HG03060 (cell line): ENCODE measurements around the gene MAG.

Experiments used
- ATAC-seq: cut with Tn5 transposase; IDR thresholded peaks from one replicate; pipeline ENCODE4 v1.9.1; 2021; ENCODE audit warnings: low read depth, moderate number of reproducible peaks; ENCODE audit not compliant: unreplicated experiment

MAG gene

DNA sequence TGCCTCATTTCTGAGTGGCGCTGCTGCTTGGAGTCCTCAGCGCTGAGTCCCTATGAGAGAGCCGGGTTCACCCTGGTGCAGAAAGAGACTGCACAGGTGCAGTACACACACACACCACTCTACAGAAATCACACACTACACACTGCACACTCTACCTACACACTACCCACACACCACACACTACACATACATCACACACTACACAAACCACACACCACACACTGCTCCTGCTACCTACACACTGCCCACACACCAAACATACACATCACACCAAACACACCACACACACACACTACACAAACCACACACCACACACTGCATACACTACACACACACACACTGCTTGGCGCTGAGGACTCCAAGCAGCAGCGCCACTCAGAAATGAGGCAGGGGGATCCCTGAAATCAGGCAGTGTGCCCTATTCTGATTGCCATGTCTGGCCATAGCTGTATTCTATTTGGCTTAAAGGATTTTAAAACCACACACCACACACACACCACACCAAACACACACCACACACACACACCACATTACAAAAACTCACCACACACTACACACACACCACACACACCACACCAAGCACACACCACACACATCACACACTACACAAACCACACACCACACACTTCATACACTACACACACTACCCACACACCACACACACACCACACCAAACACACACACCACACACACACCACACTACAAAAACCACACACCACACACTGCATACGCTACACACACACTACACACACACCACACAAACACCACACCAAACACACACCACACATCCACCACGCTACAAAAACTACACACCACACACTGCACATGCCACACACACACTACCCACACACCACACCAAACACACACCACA is 4.9 kb downstream of the MAG start:
- ATAC-seq = no peak

DNA sequence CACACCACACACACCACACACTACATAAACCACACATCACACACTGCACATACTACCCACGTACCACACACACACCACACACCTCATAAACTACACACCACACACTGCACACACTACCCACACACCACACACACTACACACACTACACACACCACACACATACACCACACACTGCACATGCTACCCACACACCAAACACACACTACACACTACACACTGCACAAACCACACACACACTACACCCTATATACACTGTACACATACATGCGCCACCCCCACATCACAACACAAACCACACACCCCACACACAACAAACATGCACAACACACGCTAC is 5.5 kb downstream of the MAG start:
- no peak for ATAC-seq

DNA sequence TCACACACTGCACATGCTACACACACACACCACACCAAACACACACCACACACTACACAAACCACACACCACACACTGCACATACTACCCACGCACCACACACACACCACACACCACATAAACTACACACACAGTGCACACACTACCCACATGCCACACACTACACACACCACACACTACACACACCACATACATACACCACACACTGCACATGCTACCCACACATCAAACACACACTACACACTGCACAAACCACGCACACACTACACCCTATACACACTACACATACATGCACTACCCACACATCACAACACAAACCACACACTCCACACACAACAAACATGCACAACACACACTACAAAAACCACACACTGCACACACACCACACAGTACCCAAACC is 6.0 kb downstream of the MAG start:
- ATAC-seq = no peak

DNA sequence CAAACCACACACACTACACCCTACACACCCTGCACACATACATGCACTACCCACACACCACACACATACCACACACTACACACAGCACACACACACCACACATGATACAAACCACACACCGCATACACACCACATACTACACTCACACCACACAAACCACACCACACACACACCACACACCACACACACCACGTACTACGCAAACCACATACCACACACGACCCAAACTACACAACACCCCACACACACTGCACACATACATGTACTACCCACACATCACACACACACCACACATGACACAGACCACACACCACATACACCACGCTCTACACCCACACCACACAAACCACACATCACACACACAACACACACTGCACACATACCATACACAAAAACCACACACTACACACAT is 6.6 kb downstream of the MAG start:
- no peak for ATAC-seq

DNA sequence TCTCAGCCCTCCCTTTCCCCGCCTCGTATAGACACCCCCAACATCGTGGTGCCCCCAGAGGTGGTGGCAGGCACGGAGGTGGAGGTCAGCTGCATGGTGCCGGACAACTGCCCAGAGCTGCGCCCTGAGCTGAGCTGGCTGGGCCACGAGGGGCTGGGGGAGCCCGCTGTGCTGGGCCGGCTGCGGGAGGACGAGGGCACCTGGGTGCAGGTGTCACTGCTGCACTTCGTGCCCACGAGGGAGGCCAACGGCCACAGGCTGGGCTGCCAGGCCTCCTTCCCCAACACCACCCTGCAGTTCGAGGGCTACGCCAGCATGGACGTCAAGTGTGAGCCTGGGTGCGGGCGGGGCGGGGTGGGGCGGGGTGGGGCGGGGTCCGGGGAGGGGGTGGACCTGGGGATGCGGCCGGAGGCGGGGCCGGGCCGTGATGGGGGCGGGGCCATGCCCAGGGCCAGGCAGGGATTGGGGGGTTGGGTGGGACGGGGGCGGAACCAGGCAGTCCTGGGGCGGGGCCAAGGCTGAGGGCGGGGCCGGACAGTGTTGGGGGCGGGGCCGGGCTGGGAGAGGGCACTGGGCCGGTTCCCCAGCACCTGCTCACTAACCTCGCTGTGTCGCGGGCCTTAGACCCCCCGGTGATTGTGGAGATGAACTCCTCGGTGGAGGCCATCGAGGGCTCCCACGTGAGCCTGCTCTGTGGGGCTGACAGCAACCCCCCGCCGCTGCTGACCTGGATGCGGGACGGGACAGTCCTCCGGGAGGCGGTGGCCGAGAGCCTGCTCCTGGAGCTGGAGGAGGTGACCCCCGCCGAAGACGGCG is 7.8 kb downstream of the MAG start:
- ATAC-seq = no peak

DNA sequence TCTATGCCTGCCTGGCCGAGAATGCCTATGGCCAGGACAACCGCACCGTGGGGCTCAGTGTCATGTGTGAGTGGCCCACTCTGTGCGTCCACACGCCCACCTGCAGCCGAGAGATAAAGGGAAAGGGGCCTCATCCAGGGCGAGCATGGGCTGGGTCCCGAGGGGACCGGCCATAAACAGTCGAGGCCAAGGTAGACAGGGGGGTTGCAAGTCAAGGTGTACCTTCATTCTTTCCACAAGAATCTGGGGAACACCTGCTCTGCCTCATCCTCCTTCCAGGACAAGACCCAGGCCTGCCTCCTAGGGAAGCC is 8.3 kb downstream of the MAG start:
- ATAC-seq = no peak

DNA sequence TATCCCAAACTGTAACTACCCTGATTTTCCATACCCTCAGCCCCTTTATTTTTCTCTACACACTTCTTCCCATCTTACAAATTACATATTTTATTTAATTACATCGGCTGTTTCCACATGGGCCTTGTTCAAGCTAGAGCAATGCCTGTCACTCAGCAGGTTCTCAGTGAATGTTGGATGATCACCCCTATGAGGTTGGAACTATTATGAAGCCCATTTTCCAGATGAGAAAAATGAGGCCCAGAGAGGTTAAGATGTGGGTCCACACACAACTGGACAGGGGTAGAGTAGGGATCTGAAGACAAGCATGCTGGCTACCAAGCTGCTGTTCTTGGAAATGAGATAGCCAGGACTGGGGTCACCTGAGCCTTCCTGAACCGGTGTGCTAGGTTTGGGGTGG is 10.0 kb downstream of the MAG start:
- no peak for ATAC-seq

DNA sequence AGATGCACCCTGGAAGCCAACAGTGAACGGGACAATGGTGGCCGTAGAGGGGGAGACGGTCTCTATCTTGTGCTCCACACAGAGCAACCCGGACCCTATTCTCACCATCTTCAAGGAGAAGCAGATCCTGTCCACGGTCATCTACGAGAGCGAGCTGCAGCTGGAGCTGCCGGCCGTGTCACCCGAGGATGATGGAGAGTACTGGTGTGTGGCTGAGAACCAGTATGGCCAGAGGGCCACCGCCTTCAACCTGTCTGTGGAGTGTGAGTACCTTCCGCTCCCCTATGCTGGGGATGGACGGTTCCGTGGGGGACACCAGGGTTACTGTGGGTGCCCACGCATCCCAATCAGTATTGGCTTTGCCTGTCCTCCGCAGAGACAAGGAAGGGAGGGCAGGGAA is 10.5 kb downstream of the MAG start:
- ATAC-seq = no peak

DNA sequence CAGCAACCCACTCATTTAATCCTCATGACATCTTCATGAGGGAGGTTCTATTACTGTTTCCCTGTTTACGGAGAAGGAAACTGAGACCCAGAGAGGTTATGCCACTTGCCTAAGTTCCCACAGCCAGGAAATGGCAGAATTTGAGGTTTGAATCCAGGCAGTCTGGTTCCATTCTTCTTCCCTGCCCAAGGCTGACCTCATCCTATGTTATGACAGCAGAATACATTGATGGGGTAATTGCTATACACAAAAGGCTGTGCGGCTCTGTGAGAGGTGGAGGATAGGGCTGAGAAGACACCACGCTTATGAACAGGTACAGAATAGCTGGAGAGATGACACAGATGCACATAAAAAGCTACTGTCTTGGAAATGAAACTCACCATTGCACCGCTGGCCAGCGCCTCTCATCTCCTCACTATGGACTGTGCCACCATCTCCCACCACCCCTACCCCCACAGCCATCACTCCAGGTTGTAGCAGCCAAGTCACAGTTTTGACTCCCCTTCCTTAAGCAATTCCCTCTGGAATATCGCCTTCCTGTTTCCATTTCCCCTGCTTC is 11.5 kb downstream of the MAG start:
- ATAC-seq = no peak

DNA sequence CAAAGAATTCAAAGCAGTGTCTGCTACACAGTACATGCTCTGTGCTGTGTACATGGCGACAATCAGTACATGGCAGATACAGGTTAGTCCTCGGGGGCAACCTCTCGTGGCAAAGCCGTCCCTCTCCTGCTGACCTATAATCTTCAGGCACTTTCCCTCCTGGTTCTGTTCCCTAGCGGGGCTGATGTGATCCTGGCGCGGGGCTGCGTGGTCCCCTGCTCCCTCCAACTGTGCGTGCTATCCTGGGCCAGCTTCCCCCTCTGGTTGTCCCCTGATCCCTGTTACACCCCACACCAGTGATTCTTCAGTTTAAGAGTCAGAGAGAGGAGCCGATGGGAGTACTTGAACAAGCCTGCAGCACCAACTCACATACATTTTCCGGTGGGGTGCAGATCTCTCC is 12.1 kb downstream of the MAG start:
- no peak for ATAC-seq

DNA sequence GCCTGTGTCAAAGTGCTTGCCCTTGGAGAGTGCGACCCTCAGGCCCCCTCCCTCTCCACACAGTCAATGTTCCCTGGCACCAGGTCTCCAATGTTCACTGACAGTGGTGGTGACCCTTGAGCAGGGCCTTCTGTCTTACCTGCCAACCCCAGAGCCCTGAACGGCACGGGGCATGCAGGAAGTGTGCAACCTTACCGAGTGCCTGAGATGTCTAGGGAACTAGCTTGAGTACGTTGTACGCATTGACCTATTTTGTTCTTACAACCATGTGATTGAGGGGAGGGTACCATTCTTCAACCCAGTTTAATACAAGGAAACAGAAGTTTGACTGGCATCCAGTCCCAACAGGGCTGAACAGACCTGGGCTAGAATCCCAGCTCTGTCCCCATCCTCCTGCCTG is 13.2 kb downstream of the MAG start:
- no peak for ATAC-seq

DNA sequence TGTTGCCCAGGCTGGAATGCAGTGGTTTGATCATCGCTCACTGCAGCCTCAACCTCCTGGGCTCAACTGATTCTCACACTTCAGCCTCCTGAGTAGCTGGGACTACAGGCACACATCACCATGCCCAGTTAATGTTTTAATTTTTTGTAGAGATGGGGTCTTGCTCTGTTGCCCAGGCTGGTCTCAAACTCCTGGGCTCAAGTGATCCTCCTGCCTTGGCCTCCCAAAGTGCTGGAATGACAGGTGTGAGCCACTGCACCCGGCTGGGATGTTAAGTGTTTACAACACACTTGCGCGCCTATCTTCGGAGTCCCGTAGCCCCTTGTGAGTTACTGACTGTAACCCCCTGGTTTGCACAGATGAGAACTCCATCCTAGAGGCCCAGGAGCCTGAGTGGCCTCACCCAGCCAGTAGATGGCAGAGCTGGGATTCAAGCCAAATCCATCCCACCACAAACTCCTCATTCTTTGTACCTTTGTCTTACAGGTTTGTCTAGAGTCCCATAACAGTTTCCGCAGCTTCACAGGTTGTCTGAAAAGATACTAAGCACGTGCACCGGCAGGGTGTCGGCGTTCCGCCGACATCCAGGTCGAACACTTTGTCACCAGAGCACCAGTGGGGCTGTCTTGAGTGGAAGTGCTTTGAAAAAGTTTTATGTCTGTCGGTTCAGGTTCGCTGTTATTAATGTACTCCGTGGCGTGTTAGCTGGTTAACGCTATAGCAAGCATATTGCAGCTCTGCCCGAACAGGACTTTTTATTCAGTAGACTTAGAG is 14.7 kb downstream of the MAG start:
- ATAC-seq = no peak

DNA sequence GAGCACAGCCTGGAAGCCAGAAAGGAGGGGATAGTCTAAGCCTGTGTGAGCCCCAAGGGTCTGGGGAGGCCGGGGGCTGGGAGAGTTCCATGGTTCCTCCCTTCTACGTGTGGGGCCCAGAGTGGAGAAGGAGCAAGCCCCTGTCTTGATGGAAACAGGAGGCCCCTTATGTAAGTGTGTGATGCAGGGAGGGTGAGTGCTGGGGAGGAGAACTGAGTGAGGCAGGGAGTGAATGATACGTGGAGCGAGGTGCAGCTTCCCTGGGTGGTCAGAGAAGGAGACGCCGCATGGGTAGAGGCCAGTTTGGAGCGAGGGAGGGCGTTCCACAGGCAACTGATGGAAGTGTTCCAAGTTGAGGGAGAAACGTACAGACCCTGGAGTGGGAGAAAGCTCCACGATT is 16.0 kb downstream of the MAG start:
- ATAC-seq = no peak

DNA sequence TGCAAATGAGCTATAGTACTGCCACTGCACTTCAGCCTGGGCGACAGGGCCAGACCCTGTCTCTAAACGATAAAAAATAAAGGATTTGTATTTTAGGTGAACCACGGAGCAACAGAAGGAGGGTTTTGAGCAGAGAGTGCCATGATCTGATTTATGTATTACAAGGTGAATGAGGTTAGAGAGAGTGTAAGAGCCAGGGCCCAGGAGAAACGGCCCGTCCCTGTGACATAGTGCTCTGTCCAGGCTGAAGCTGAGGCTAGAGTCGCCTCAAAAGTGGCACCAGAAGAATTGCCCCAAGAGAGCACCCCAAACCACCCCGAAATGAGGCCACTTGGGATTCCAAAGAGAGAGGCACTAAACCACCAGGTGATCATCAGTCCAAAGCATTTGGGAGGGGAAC is 16.9 kb downstream of the MAG start:
- no peak for ATAC-seq

DNA sequence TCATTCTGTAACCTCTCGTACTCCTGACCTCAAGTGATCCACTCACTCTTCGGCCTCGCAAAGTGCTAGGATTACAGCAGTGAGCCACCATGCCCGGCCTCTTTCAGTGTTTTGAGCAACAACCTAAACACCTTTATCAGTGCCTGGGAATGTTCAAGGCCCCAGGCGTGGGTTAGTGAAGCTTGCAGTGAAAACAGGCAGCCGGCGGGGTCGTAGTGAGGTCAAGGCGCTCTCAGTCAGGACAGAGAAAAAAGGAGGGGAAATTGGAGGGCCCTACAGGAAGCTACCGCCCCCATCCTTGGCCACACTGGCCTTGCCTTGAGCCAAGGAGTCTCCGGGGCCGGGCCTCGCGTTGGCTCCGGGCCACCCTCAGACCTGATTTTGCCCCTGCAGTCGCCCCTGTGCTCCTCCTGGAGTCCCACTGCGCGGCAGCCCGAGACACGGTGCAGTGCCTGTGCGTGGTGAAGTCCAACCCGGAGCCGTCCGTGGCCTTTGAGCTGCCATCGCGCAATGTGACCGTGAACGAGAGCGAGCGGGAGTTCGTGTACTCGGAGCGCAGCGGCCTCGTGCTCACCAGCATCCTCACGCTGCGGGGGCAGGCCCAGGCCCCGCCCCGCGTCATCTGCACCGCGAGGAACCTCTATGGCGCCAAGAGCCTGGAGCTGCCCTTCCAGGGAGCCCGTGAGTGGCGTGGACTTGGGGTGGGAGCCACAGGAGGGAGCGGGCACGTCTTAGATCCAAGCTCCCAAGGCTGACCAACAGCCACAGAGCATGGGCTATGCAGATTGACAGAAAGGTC is 17.7 kb downstream of the MAG start:
- ATAC-seq = no peak

DNA sequence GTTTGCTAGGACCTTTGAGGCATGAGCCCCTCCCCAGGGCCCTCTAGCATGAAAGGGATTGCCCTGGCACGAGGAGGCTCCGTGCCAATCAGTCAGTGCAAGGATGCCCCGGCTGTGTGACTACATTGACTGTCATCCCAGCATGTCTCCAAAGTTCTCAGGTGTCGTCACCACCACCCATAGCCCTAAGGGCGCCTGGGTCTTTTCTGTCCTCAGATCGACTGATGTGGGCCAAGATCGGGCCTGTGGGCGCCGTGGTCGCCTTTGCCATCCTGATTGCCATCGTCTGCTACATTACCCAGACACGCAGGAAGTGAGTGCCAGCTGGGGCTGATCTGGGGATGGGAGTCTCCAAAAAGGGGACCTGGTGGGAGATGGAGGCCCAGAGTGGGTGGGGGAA is 18.4 kb downstream of the MAG start:
- ATAC-seq = no peak

DNA sequence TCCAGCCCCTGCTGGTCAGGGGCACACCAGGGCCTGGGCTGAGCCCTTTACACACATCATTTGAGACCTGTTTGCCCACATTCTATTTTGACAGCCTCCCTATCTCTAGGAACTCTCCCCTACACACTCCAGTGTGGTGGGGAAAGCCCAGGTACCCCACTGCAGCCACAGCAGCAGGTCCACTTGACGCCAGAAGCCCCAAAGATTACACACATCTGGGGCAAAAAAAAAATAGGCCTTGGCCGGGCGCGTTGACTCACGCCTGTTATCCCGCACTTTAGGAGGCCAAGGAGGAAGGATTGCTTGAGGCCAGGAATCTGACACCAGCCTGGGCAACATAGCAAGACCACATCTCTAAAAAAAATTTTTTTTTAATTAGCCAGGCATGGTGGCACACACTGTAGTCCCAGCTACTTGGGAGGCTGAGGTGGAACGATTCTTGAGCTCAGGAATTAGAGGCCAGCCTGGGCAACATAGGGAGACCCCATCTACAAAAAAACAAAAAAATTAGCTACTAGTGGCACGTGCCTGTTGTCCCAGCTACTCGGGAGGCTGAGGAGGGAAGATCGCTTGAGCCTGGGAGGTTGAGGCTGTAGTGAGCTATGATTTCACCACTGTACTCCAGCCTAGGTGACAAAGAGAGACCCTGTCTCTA is 19.0 kb downstream of the MAG start:
- ATAC-seq = no peak

DNA sequence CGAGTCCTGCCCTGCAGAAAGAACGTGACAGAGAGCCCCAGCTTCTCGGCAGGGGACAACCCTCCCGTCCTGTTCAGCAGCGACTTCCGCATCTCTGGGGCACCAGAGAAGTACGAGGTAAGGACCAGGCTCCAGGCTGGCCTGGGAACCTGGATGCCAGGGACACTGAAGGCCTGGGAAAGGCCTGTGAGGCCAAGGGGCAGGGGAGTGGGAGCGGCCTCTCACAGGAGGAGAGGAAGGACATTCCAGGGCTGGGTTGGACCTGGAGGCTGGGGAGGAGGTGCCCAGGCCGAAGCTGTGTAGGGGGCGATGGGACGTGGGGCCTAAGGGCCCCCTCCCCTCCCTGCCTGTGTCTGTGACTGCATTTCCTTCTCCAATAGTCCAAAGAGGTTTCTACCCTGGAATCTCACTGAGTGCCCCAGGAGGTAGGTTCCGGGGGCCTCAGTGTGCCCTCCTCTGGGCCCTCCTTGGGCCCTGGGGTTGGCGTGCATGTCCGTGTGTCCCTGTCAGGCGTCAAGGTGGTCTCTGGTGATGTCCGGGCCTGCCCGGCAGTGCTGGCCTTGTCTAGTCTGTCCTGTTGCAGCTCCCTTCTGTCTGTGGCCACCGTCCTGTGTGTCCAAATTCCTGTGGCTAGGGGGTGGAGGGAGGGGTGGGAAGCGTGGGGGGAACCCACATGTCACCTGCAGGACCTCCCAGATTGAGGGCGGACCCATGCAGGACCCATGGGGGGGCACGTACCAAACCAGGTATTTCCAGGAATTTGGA is 20.1 kb downstream of the MAG start:
- no peak for ATAC-seq

DNA sequence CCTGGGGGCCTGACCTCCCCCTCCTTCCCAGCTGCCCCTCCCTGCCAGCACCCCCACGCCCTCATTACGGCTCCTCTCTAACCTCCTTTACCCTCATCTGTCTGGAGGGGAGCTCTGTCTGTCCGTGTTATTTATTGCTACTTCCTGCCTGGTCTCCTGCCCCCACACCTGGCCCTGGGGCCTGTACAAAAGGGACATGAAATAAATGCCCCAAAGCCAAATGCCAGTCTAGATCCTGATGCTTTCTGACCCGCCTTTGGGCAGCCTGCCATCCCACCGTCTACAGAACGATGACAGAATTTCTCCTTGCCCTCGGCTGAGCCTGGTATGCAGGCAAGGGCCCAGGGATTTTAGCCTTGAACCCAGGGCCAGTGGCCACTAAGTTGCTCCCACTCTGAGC is 21.6 kb downstream of the MAG start:
- ATAC-seq = no peak
